ENCODE data around the gene WDR72. TPM values are rescaled to one million over a fixed set of nuclear protein-coding genes. Genes with fewer than 3 reads are reported as not detected.
A peak's percentile ranks its signal among the peaks of the same experiment; 100 is the strongest.

Gene WDR72
- polyA plus RNA-seq, 4 donors = 1.2 to 74.3 (median 65.8) TPM

DNA sequence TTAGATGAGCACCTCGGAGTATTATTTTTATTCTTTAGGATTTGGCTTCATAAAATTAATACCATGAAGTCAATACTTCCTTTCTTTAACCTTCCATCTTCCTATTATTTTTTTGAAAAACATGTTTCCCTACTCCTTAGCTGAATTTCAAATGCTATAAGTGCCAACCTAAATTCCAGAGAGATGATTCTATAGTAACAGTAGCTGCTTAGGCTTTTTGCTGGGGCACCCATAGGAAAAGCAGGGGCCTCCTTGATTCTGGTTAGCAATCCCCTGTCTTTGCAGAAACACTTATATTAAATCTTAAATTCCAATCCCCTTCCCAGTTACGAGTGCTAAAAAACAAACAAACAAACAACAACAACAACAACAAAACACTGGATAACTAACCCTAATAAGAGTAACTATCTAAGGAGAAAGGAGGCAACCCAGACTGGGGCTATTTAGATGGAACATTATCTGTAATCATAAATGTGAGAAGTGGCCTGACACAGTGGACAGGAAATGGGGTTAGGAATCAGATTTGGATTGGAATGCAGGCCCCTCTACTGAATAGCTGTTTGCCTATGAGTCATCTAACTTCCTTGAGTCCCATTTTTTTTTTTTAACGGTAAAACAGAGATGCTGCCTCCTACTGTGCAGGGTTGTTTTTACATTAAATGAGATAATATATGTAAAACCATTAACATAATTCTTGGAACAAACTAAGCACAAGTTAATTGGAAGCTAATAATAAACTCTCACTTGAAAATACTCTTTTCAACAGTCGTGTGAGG, 148.1 kb downstream of the WDR72 start:
- no peak for DNase-seq (ENCODE audit: low read depth in 4 of 4, low spot score in 3 of 4)

DNA sequence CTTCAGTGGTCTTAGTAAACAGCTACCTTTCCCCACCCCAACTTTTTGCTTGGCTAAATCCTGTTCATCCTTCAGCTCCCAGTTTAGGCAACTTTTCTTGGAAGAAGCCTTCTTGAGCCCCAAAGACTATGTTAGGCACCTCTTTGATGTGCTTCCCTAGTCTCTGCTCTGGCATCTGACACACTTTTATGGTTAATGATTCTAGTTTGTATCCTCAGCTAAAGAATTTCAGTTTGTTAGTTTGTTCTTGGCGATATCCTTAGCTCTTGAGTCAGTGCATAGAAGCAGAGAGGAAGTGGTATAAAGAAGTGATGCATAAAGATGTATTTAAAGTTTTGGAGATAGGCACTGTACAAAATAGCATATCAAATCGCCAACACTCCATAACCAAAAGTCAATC, 168.4 kb downstream of the WDR72 start:
- no peak for DNase-seq (ENCODE audit: low read depth in 4 of 4, low spot score in 3 of 4)

DNA sequence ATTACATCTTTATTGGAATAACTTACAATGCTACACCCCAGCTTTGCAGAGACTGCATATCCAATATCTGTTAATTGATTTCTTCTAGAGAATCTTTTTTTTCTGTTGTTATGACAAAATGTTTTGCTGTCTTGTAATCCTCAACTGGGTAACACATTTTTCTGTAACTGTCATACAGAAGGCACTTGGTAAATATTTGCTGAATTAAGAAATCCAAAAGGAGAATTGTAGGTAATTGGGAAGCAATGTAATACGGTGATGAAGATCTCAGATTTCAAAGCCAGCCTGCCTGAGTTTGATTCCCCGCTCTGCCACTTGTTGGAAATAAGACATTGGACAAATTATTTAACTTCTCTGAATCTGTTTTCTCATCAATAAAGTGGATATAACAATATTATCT, 169.1 kb downstream of the WDR72 start:
- no peak for DNase-seq (ENCODE audit: low read depth in 4 of 4, low spot score in 3 of 4)

DNA sequence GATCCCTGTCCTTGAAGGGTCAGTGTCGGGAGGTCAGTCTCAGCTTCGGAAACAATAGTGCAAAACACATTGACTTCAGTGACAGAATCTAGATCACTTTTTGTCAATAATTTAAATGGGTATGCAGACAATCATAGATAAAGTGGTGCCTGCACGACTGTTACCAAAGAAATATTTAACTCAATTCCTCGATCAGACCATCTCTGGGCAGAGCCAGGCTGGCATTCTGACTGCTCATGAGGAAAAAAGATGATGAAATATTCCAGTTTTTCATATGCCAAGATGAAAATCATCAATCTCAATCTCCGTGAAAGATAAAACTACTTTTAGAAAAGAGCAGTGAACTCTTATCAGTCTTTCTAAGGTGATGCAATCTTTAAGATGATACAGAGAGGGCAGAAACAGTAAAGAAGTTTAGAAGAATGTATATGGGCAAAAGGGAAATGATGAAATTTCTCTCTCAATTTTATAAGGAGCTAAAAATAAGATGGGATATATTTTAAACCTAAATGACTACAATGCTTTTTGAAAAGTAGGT, 169.9 kb downstream of the WDR72 start:
- no peak for DNase-seq (ENCODE audit: low read depth in 4 of 4, low spot score in 3 of 4)

DNA sequence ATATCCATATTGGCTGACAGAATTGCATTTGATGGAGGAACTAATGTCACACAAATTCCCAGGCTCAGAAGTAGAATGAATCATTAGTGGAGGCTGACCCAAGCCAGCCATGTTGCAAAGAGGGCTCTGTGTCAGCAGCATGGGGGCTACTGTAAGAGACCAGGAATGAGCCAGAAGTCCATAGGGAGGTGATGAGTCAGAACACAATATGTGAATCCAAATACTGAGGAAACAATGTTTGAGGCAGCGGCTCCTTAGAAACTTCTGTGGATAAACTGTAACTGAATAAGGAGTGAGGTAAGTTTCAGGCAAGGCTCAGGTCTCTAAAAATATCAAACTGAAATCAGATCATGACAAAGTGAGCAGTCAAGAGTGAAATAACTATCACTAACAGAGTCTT, 170.7 kb downstream of the WDR72 start:
- DNase-seq (ENCODE audit: low read depth in 4 of 4, low spot score in 3 of 4) = no peak

DNA sequence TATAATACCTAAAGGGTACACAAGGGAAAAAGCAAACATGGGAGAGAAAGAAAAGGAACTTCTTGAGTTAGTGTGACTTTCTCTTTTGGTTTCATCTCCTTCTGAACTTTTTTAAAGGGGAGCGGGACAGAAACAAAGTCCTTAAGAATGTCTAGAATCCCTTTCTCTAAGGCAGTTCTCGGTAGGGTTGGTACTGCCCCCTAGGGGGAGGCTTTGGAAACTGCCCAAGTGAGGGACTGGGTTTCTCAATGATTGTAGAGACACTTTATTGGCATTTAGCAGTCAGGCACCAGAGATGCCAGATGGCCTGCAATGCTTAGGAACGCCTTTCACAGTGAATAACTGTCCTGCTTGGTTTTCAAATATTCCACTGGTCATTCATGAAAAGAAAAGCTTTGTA, 172.7 kb downstream of the WDR72 start:
- no peak for DNase-seq (ENCODE audit: low read depth in 4 of 4, low spot score in 3 of 4)

DNA sequence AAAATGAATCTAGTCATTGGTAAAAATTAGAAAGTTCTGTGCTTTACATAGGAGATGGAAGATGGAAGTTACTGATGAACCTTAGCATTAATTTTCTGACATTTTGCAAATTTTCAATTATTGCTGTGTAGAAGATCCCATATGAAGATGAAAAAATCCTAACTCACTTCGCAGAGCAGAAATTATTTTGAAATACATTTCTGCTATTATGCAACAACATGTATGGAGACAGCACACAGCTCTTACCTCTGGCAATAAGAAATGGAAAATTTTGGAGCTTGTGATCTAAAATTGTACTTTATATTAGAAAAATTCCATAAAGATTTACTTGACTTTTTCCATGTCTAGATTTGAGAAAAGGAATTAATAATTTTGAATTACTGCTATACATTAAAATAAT, 177.9 kb downstream of the WDR72 start:
- no peak for DNase-seq (ENCODE audit: low read depth in 4 of 4, low spot score in 3 of 4)

DNA sequence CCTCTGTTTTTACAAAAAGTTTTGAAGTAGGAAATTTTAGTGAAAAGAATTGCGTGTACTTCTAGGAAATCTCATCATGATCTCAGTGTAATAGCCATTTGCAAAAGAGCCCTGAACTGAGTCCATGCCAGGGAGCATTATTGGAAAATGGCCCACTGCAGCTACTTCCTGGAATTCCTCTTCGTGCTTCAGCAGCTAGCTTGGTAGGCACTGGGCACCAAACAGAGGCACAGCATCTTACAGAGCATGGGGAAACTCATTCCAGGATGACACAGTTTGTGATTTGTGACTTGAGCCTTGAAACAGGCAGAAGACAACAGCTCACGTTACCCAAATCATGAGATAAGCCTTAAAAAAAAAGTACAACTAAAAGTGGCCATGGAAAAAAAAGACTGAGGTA, 179.1 kb downstream of the WDR72 start:
- no peak for DNase-seq (ENCODE audit: low read depth in 4 of 4, low spot score in 3 of 4)

DNA sequence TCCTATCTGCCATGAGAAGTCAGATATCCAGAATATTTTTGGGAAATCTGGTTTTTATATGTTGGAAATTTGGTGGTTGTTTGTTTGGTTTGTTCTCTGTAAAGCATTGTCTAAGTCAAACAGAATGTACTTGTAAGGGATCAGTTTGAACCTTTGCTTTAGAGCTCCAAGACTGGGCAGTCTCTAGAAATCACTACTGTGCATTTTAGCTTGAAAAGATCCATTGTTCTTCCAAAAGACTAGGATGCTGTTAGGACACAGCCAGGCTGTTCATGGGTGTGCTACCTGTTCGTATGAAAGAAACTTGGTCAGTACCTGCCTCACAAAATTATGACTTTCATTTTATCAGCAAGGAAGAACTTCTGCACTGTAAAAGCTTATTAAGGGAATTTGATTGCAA, 182.6 kb downstream of the WDR72 start:
- no peak for DNase-seq (ENCODE audit: low read depth in 4 of 4, low spot score in 3 of 4)

DNA sequence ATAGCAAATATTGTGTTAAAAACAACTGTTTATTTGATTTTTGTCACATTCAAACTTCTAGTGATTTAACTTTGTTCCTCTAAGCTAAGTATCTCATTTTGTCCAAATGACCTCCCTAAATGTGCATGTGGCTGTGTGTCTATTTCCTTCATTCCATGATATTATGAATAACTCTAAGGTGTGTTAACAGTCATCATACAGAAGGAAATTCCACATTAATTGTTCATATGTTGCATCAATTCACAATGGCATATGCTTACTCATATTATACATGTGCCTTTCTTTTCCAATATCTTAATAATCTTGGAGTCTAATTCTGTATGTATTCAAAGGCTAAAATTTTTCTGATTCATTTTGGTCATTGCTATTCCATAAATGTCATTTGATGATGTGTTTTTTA, 186.4 kb downstream of the WDR72 start:
- no peak for DNase-seq (ENCODE audit: low read depth in 4 of 4, low spot score in 3 of 4)

DNA sequence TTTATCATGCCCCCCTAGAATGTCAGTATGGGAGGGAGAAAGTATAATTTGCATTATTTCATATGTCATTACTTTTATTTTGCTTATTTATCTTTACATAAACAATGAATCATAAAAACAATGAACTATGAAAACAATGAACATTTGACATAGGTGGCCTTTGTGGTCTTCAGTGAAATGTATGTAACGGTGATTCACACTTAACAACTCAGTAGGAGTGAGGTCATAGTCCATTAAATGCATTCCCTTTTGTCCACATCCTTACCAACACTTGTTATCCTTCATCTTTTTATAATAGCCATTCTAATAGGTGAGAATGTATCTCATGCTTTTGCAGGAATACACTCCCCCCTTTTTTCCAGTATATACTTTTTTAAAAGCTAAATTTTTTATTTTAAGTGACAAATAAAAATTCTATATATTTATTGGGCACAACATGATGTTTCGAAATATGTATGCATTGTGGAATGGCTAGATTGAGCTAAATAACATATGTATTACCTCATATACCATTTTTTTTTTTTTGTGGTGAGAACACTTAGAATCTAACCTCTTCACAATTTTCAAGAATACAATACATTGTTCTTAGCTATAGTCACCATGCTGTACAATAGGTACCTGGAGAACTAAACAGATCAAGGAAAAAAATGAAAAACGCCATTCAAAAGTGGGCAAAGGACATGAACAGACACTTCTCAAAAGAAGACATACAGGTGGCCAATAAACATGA, 189.5 kb downstream of the WDR72 start:
- DNase-seq (ENCODE audit: low read depth in 4 of 4, low spot score in 3 of 4) = no peak

DNA sequence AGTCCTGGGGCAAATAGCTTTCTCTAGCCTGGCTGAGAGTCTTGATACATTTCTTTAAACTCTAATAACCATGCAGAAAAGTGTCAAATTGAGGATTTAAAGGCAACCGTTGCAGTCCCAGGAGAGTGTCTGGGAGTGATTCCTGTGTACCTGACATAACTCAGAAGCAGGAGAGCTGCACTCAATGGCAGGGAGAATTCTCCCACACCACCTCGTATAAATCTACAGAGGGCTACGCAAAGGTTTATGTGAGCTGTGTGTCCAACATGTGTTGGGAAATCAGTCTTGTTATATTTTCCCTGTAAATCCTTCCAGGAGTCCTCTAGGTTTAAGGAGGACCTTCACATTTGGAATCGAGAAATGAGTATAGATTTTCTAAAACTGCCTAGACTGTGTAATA, 192.6 kb downstream of the WDR72 start:
- DNase-seq (ENCODE audit: low read depth in 4 of 4, low spot score in 3 of 4) = no peak

DNA sequence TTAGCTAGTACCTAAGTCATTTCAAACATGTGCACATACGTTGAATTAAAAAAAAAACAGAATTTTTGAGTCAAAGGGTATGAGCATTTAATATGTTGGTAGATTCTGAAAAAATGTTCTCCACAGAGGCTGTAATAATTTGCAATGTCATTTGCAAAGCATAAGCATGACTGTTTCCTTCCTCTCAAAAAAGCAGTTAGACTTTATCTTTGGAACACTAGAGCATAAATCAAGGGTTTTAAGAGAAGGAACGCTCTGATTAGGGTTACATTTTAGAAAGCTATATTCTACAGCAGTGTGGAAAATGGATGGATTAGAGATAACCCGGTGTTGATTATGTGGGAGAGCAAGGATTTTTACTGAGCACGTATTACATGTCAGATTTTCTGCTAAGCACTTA, 193.7 kb downstream of the WDR72 start:
- DNase-seq (ENCODE audit: low read depth in 4 of 4, low spot score in 3 of 4) = no peak

DNA sequence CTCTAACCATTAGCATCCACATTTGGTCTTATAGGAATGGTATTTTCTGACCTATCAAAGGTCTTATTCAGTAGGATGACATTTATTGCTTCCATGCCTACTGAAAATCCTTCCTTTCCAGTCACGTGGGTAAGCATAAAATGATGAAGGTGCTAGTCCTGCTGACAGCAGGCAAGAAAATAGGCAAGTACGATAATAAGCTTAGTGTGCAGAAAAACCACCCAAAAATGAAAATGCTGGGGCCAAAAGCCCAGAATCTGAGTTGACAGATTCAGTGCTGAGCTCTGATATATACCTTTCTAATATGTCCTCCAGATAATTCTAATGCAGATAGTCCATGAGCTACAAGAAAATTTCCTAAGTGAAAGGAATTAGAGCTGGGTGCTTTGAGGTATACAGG, 194.8 kb downstream of the WDR72 start:
- no peak for DNase-seq (ENCODE audit: low read depth in 4 of 4, low spot score in 3 of 4)

DNA sequence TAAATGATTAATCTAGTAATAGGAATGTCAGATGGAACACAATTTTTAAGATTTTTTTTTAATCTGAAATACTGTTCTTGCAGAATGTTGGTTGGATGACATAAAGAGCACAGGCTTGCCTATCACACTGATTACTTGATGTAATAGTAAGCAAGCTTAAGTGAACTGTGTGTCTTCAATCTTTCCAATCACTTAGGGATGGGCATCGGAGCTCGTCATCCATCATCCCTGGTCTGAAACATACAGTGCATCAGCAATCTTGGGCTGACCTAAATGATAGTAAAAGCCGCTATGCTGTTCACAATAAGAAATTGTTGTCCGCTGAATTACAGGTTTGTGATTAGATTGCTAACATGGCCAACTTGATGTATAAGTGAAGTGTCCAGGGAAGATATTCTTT, 195.8 kb downstream of the WDR72 start:
- DNase-seq (ENCODE audit: low read depth in 4 of 4, low spot score in 3 of 4) = no peak

DNA sequence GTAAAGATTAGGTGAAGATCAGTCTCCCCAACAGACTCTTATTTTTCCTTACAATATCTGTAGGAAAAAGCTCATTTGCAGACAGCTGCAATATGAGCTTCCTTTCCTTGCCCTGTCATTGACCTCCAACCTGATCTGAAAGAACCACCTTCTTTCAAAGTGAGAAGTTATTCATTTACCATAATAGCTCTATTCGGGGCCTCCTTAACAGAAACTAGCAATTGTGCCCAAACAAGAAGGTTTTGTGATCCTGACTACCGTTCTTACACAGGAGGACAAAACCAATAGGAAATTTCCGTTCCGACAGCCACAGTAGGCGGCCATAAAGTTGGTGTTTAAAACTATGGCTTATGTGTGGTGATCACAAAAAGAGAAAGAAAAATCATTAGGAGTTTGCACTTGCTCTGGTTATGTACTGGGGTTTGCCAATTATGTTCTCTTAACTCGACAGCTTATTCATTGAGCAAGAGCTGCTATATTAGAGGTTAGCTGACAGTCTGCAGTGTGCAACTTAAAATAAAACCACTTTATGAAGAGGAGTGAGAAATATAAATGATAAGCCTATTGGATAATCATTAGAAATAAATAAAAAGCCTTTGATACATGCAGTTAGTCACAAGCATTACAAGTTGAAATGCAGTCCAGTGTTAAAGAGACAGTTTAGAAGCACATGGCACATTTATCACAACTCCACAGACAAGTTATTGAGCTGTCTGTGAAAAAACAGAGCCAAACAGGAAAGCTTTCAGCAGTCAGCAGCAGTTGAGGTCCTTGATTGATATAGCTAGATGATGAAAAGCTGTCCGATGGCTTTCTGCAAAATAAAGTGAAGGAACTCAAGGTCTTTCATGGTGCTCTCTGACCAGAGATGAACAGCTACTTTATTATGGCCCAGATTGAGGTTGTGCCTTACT, 199.8 kb downstream of the WDR72 start:
- peak in 2 of 4 donors; percentile 18 to 28 for DNase-seq (ENCODE audit: low read depth in 4 of 4, low spot score in 3 of 4)

DNA sequence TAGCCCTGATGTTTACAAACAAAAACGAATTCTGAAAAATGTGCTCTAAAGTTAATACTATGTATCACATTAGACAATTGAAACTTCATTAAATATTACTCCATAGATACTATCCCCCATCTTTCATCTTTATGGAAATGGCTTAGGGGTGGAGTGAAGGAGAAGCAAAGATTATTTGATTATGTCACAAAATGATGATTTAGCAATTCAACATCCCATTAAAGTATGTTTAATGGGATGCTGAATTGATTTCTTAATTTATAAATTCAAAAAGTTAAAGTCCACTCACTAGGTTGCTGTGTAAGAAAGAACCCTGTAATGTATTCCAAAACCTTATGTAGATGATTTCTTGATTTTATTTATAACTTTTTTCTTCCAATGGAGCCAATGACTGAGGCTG, 201.1 kb downstream of the WDR72 start:
- no peak for DNase-seq (ENCODE audit: low read depth in 4 of 4, low spot score in 3 of 4)

DNA sequence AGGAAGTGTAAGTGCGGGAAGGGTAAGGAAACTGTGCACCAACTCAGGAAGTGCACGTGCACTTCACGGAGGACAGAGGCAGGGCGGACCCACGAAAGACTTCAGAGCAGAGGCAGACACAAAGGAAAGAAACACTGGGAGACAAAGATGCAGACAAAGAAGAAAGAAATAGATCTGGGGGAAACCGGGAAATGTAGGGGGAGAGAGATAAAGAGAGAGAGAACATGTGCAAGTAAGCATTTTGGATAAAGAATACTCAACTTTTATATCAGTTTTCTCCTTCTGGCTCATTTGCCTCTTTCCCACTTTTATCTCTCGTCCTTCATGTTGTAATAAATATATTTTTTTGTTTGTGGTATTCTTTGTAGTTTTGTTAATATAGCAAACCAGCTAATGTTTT, 204.2 kb downstream of the WDR72 start:
- no peak for DNase-seq (ENCODE audit: low read depth in 4 of 4, low spot score in 3 of 4)

DNA sequence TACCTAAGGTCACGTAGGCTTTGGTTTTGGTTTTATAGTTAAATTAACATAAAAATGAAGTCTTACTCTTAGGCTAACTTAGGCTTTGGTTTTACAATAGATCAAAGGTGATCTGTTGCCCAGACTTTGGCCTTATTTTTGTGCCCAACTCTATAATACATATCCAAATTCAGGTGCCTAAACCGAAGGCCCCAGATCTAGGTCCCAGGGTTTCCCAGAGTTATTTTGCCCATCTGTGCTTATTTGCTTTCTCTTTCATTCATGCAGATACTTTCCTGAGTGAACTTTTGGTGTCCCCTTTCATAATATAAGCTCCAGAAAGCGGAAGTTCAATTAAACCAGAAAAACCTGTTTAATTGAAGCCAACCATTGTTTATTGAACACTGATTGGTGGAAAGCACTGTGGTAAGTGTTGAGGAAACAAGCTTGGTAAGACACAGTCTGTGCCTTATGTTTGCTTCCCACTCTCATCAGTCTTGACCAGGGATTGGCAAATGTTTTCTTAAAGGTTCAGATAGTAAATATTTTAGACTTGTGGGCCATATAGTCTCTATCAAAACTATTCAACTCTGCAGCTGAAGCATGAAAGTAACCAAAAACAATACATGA, 209.7 kb downstream of the WDR72 start:
- DNase-seq (ENCODE audit: low read depth in 4 of 4, low spot score in 3 of 4) = no peak

DNA sequence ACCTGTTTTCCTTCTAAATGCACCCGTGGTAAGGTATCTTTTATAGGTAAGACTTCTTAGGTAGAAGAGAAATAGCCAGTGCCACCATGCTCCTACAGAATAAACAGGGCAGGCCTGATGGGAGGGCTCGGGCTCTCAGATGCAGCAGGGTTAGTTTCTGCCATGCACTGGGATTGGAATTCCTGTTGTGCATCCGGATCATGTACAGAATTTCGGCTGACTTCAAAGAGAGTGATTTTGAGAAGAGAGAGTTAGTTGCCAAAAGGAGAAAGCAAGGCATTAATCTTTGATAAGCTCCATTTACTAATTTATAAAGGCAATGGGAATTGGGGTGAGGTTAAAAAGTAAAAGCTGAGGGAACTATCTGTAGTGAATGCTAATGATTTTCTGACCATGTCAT, 211.2 kb downstream of the WDR72 start:
- no peak for DNase-seq (ENCODE audit: low read depth in 4 of 4, low spot score in 3 of 4)
